PFSK-1 (cell line): ENCODE results near the gene SEMA3A.

Experiments used
- FOXP2 ChIP-seq: optimal IDR thresholded peaks from 2 replicates; pipeline ENCODE3; 2011; ENCODE audit warnings: borderline replicate concordance, control low read depth, inconsistent platforms; ENCODE audit not compliant: insufficient read depth; ENCODE audit errors: extremely low read length, extremely low read depth
- POLR2AphosphoS5 ChIP-seq: IDR thresholded peaks from 2 replicates; pipeline ENCODE4 v1.6.1; 2012; ENCODE audit warnings: low read depth, mild to moderate bottlenecking, control low read depth, low read length, moderate library complexity
- SIN3A ChIP-seq: IDR thresholded peaks from 2 replicates; pipeline ENCODE4 v1.6.1; 2012; ENCODE audit warnings: mild to moderate bottlenecking, low read length, moderate library complexity, borderline replicate concordance; ENCODE audit not compliant: insufficient read depth
- TAF1 ChIP-seq: IDR thresholded peaks from 2 replicates; pipeline ENCODE4 v1.6.1; 2012; ENCODE audit warnings: low read length, control low read depth, borderline replicate concordance; ENCODE audit not compliant: insufficient read depth
- TF ChIP-seq, protein P1 (sequence below), 2 experiments: IDR thresholded peaks; 2 replicates each; pipeline versions ENCODE4 v1.6.1 to v1.8.0; 2011 to 2012; ENCODE audit warnings: low read depth in 2 of 2, low read length in 2 of 2, control low read depth in 1 of 2, inconsistent platforms in 1 of 2, mild to moderate bottlenecking in 1 of 2, moderate library complexity in 1 of 2; ENCODE audit not compliant: insufficient read depth in 1 of 2

Gene SEMA3A

DNA sequence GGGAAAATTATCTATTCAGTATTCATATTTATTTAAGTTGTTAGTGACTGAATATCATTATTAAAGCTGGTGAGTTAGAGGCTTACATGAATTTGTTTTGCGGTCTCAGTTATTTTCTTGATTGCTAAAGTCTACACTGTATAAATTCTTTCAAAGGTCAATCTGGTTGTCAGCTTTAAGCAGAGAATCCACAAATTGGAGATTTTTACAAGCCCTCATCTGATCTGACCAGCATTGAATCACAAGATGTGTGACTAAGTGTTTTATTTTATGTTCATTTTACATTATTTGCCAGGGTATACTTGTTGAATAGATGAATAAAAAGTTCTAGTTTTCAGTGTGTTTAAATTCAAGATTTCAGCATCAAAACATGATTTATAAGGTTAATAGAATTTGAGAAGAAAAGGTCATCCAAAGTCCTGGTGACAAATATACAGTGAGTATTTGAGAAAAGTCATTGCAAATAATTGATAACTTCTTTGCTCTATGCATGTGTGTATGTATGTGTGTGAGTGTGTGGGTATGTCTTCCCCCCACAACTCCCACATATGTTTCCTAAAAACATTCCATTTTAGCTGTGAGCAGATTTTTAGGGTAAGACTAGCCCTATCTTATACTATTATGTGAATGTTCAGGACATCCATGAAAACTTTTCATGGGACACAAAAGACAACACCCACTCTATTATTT lies 4.4 kb downstream of the SEMA3A start:
- TF ChIP-seq SIN3A = no peak
- TF ChIP-seq, protein P1, sequence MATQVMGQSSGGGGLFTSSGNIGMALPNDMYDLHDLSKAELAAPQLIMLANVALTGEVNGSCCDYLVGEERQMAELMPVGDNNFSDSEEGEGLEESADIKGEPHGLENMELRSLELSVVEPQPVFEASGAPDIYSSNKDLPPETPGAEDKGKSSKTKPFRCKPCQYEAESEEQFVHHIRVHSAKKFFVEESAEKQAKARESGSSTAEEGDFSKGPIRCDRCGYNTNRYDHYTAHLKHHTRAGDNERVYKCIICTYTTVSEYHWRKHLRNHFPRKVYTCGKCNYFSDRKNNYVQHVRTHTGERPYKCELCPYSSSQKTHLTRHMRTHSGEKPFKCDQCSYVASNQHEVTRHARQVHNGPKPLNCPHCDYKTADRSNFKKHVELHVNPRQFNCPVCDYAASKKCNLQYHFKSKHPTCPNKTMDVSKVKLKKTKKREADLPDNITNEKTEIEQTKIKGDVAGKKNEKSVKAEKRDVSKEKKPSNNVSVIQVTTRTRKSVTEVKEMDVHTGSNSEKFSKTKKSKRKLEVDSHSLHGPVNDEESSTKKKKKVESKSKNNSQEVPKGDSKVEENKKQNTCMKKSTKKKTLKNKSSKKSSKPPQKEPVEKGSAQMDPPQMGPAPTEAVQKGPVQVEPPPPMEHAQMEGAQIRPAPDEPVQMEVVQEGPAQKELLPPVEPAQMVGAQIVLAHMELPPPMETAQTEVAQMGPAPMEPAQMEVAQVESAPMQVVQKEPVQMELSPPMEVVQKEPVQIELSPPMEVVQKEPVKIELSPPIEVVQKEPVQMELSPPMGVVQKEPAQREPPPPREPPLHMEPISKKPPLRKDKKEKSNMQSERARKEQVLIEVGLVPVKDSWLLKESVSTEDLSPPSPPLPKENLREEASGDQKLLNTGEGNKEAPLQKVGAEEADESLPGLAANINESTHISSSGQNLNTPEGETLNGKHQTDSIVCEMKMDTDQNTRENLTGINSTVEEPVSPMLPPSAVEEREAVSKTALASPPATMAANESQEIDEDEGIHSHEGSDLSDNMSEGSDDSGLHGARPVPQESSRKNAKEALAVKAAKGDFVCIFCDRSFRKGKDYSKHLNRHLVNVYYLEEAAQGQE (IDR thresholded peaks at IDR 0.05; ENCODE audit: insufficient read depth in 1 of 2, low read depth in 2 of 2, low read length in 2 of 2) = no peak

DNA sequence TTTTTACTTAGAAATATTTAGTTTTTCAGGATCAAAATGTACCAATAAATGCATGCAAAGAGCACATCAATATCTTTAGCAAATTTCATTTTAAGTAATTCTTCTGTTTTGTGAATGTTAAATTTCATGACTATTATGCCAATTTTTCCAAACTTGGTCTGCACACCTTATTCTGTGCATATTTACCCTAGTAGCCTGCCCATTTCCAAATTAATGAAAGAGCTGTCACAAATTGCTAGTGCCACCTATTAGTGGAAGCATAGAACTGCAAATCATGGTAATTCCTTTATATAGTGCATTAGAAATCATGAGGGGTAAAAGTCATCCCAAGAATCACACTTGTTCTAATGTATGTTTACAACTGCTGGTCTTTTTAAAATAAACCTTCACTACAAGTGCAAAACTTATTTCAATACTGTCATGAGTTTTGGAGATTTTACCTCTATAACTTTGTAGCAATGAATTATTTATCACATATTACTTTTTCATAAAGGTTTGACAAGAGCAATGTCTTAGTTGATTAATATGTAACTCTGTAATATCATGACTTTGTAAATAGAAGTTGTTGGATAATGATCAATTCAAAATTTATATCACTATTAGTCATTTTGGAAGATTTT lies 5.7 kb downstream of the SEMA3A start:
- TF ChIP-seq POLR2AphosphoS5 (no peak), TAF1 (no peak), SIN3A (no peak), FOXP2 (no peak)
- TF ChIP-seq, protein P1 (IDR thresholded peaks at IDR 0.05; ENCODE audit: insufficient read depth in 1 of 2, low read depth in 2 of 2, low read length in 2 of 2) = no peak

DNA sequence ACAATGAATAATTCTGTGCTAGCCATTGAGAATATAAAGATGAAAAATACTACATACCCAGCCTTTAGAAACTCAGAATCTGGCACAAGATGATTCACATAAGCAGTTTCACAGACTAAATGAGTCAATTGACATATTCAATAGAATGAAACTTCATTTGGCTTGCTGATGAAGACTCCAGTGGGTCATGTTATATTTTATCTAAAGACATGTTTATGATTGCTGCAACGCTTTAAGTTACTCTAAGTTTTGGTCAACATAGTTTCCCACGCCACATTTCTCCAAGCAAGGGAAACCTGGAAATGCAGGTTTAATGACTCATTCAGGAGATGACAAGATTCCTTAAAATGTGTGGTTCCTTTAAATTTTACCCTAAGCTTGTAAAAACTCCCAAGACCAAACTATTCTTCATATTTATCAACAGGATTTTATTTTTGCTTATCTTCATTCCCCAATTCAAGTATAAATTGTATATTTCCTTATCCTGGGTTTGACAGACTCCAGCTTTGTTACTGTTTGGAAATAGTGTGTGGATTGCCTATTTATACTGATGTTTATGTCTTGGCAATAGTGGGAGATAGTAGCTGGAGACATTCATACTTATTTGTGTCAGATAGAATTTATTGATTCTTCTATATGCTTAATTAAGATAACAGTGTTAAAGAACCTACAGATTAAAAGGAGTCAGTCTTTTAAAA lies 6.6 kb downstream of the SEMA3A start:
- TF ChIP-seq, protein P1 (IDR thresholded peaks at IDR 0.05; ENCODE audit: insufficient read depth in 1 of 2, low read depth in 2 of 2, low read length in 2 of 2) = no peak
- TF ChIP-seq FOXP2 = no peak
- TF ChIP-seq TAF1 = no peak
- TF ChIP-seq POLR2AphosphoS5 = no peak
- no peak for TF ChIP-seq SIN3A

DNA sequence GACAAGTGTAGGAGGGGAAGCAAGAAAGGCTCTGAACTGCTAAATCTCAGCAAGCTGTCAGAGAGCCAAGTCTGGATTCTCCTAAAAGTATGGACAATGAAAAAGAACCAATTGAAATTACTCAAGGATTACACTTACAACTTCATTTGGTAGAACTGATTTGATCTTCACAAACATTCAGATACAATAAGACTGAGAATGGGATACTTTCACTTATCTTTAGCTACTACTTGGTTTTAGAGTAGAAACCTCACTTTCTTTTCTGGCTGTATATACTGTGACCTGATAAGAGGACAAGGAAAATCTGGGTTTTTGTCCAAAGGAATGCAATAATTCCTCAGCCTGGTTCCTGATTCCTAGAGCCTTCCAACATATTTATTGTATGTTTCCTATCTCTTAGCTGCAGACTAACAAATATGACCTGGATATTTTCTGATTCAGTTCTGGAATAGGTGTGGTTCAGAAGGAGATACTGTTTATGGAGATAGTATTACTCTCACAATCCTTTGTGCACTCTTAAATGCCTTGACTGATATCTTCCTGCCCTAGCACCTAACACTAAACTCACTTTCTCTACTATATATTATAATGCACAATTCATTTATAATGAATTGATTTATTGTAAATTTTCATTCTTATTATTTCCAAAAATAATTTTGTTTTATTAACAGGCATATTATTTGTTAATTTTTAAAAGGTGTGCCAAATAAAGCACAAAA lies 7.3 kb downstream of the SEMA3A start:
- TF ChIP-seq TAF1 = no peak
- TF ChIP-seq SIN3A = no peak
- TF ChIP-seq, protein P1 (IDR thresholded peaks at IDR 0.05; ENCODE audit: insufficient read depth in 1 of 2, low read depth in 2 of 2, low read length in 2 of 2) = no peak
- no peak for TF ChIP-seq POLR2AphosphoS5
- TF ChIP-seq FOXP2 = no peak
